Vagina (tissue), 2 donors: Measurements from ENCODE around the gene ABLIM2.

Experiments
- CTCF ChIP-seq, 3 experiments: fragments of 450-650 bp in 2 of 3; fragments of 200-600 bp in 1 of 3; sonication (generic) in 1 of 3; IDR thresholded peaks; one replicate each; pipeline ENCODE4 v1.5.1; 2017 to 2019; ENCODE audit warnings: antibody characterized with exemption in 3 of 3, mild to moderate bottlenecking in 2 of 3, moderate library complexity in 2 of 3
- POLR2A ChIP-seq, 2 donors: fragments of 450-650 bp; IDR thresholded peaks; one replicate each; pipeline ENCODE4 v1.6.1; 2017; ENCODE audit warnings: antibody characterized with exemption in 2 of 2, mild to moderate bottlenecking in 2 of 2, moderate library complexity in 2 of 2
- POLR2AphosphoS5 ChIP-seq, 2 donors: sonication (generic); formaldehyde crosslinking; IDR thresholded peaks; one replicate each; pipeline ENCODE4 v1.9.0; 2017; ENCODE audit warnings: antibody characterized with exemption in 2 of 2, mild to moderate bottlenecking in 2 of 2, low read depth in 1 of 2; ENCODE audit not compliant: insufficient read depth in 1 of 2

GRCh38 chr4:8090744-8091301 is 67.8 kb downstream of the ABLIM2 start:
- TF ChIP-seq POLR2A (IDR thresholded peaks at IDR 0.05) (no peak), CTCF (IDR thresholded peaks at IDR 0.05) (no peak), POLR2AphosphoS5 (IDR thresholded peaks at IDR 0.05; ENCODE audit: insufficient read depth in 1 of 2, low read depth in 1 of 2) (no peak)
